Skeletal muscle satellite cell (primary cell): ENCODE results near the gene TEX19.
"Not testable (repeated sequence)": the region's sequence is repeated elsewhere in the genome, so short reads cannot be mapped to it uniquely, and the experiment has no call there.

Experiments
- H3K27me3 ChIP-seq: 2 replicates; pipeline ENCODE4 v1.7.0; 2013; ENCODE audit warnings: low read length; ENCODE audit not compliant: control insufficient read depth, insufficient read depth
- H3K36me3 ChIP-seq: 2 replicates; pipeline ENCODE4 v1.7.0; 2013; ENCODE audit warnings: mild to moderate bottlenecking, control low read depth, low read length; ENCODE audit not compliant: insufficient read depth
- H3K4me1 ChIP-seq: 2 replicates; pipeline ENCODE4 v1.7.0; 2013; ENCODE audit warnings: low read length; ENCODE audit not compliant: control insufficient read depth, insufficient read depth
- H3K4me2 ChIP-seq: 2 replicates; pipeline ENCODE4 v1.7.0; 2013; ENCODE audit warnings: mild to moderate bottlenecking, low read length
- H3K4me3 ChIP-seq: 2 replicates; pipeline ENCODE4 v1.7.0; 2013; ENCODE audit warnings: low read length
- H3K9ac ChIP-seq: 2 replicates; pipeline ENCODE4 v1.7.0; 2013; ENCODE audit warnings: mild to moderate bottlenecking, low read depth, low read length, moderate library complexity
- H3K9me3 ChIP-seq: replicated peaks from 2 replicates; pipeline ENCODE4 v1.7.0; 2013; ENCODE audit warnings: mild to moderate bottlenecking, control low read depth, low read length

The TEX19 gene

GRCh38 chr17:82345151-82345976, 13.7 kb upstream of the TEX19 start:
- H3K4me1 ChIP-seq: no peaks in the 10 kb centered on the region
- no peak overlapping the region for H3K4me2 ChIP-seq
- H3K36me3 ChIP-seq: no peaks in the 10 kb centered on the region
- H3K27me3 ChIP-seq: peaks cover 3% of the 10 kb centered on the region
- no peak overlapping the region for H3K4me3 ChIP-seq
- H3K9me3 ChIP-seq: no peaks in the 10 kb centered on the region
- H3K9ac ChIP-seq: no peak overlapping the region

GRCh38 chr17:82346342-82347300, 12.4 kb upstream of the TEX19 start:
- H3K4me2 ChIP-seq: no peak overlapping the region
- no peak overlapping the region for H3K4me3 ChIP-seq
- no peaks in the 10 kb centered on the region for H3K36me3 ChIP-seq
- H3K4me1 ChIP-seq: no peaks in the 10 kb centered on the region
- no peak overlapping the region for H3K9ac ChIP-seq
- H3K27me3 ChIP-seq: peaks cover 3% of the 10 kb centered on the region
- no peaks in the 10 kb centered on the region for H3K9me3 ChIP-seq

GRCh38 chr17:82347994-82348393, 11.1 kb upstream of the TEX19 start:
- H3K36me3 ChIP-seq, H3K4me3 ChIP-seq, H3K9ac ChIP-seq, H3K27me3 ChIP-seq, H3K9me3 ChIP-seq, H3K4me1 ChIP-seq, H3K4me2 ChIP-seq: not testable (repeated sequence)

GRCh38 chr17:82348434-82348833, 10.6 kb upstream of the TEX19 start:
- Histone ChIP-seq H3K4me1 (no peaks in the 10 kb centered on the region), H3K4me2 (no peak overlapping the region), H3K9ac (no peak overlapping the region), H3K4me3 (no peak overlapping the region), H3K9me3 (no peaks in the 10 kb centered on the region), H3K36me3 (no peaks in the 10 kb centered on the region), H3K27me3 (peaks cover 3% of the 10 kb centered on the region)

- Histone ChIP-seq H3K9me3 (no peaks in the 10 kb centered on the region), H3K4me3 (no peak overlapping the region), H3K4me1 (no peaks in the 10 kb centered on the region), H3K4me2 (no peak overlapping the region), H3K36me3 (no peaks in the 10 kb centered on the region), H3K9ac (no peak overlapping the region), H3K27me3 (peaks cover 3% of the 10 kb centered on the region)
These were observed 10.2 kb upstream of the TEX19 start for GRCh38 chr17:82348866-82349265.

- H3K9ac ChIP-seq: no peak overlapping the region
- no peaks in the 10 kb centered on the region for H3K9me3 ChIP-seq
- no peak overlapping the region for H3K4me2 ChIP-seq
- H3K4me3 ChIP-seq: no peak overlapping the region
- H3K36me3 ChIP-seq: no peaks in the 10 kb centered on the region
- H3K4me1 ChIP-seq: no peaks in the 10 kb centered on the region
- peaks cover 3% of the 10 kb centered on the region for H3K27me3 ChIP-seq
These were observed 9.8 kb upstream of the TEX19 start for GRCh38 chr17:82349287-82349701.

GRCh38 chr17:82350182-82351030, 8.6 kb upstream of the TEX19 start:
- H3K9ac ChIP-seq: no peak overlapping the region
- no peaks in the 10 kb centered on the region for H3K36me3 ChIP-seq
- no peak overlapping the region for H3K4me2 ChIP-seq
- H3K4me1 ChIP-seq: no peaks in the 10 kb centered on the region
- peaks cover 3% of the 10 kb centered on the region for H3K27me3 ChIP-seq
- no peak overlapping the region for H3K4me3 ChIP-seq
- no peaks in the 10 kb centered on the region for H3K9me3 ChIP-seq

GRCh38 chr17:82351254-82351712, 7.8 kb upstream of the TEX19 start:
- Histone ChIP-seq H3K9ac (no peak overlapping the region), H3K4me2 (no peak overlapping the region), H3K4me3 (no peak overlapping the region), H3K27me3 (peaks cover 8% of the 10 kb centered on the region), H3K9me3 (no peaks in the 10 kb centered on the region), H3K4me1 (no peaks in the 10 kb centered on the region), H3K36me3 (no peaks in the 10 kb centered on the region)

- Histone ChIP-seq H3K4me3 (no peak overlapping the region), H3K36me3 (no peaks in the 10 kb centered on the region), H3K4me2 (no peak overlapping the region), H3K9me3 (no peaks in the 10 kb centered on the region), H3K27me3 (peaks cover 14% of the 10 kb centered on the region), H3K4me1 (peaks cover 3% of the 10 kb centered on the region), H3K9ac (no peak overlapping the region)
These were observed 7.1 kb upstream of the TEX19 start for GRCh38 chr17:82351713-82352488.

GRCh38 chr17:82353484-82353883, 5.6 kb upstream of the TEX19 start:
- no peaks in the 10 kb centered on the region for H3K9me3 ChIP-seq
- peaks cover 20% of the 10 kb centered on the region for H3K27me3 ChIP-seq
- no peak overlapping the region for H3K9ac ChIP-seq
- H3K4me3 ChIP-seq: no peak overlapping the region
- H3K4me2 ChIP-seq: no peak overlapping the region
- no peaks in the 10 kb centered on the region for H3K36me3 ChIP-seq
- H3K4me1 ChIP-seq: peaks cover 5% of the 10 kb centered on the region
